Measurements from ENCODE around the gene FOXO3.

GRCh38 chr6:108690326-108691049 lies 129.8 kb downstream of the FOXO3 start:
- TF ChIP-seq CTCF (optimal IDR thresholded peaks at IDR 0.05 in 1 of 3, IDR thresholded peaks at IDR 0.05 in 1 of 3, conservative IDR thresholded peaks at IDR 0.05 in 1 of 3; ENCODE audit: extremely low read depth in 1 of 3, insufficient read depth in 2 of 3, low read length in 3 of 3) (no peak), EZH2 (IDR thresholded peaks at IDR 0.05; ENCODE audit: low read length) (no peak)
